ENCODE measurements around the gene CAMK1D.

CAMK1D gene

GRCh38 chr10:12597176-12597575 is 247.8 kb downstream of the CAMK1D start:
- no peak for DNase-seq (ENCODE audit: low read depth)

GRCh38 chr10:12597788-12598765 is 248.7 kb downstream of the CAMK1D start:
- no peak for DNase-seq (ENCODE audit: low read depth)

DNA sequence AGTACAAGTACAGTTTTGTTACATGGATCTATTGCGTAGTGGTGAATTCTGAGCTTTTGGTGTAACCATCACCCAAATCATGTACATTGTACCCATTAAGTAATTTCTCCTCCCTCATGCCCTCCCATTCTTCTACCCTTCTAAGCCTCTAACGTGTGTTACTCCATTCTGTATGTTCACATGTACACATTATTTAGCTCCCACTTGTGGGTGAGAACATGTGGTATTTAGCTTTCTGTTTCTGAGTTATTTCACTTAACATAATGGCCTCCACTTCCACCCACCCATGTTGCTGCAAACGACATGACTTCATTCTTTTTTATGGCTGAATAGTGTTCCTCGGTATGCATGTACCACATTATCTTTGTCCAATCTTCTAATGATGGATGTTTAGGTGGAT is 251.3 kb downstream of the CAMK1D start:
- DNase-seq (ENCODE audit: low read depth), result no peak

- no peak for DNase-seq (ENCODE audit: low read depth)
Observed at GRCh38 chr10:12602521-12602920, 253.2 kb downstream of the CAMK1D start.

DNA sequence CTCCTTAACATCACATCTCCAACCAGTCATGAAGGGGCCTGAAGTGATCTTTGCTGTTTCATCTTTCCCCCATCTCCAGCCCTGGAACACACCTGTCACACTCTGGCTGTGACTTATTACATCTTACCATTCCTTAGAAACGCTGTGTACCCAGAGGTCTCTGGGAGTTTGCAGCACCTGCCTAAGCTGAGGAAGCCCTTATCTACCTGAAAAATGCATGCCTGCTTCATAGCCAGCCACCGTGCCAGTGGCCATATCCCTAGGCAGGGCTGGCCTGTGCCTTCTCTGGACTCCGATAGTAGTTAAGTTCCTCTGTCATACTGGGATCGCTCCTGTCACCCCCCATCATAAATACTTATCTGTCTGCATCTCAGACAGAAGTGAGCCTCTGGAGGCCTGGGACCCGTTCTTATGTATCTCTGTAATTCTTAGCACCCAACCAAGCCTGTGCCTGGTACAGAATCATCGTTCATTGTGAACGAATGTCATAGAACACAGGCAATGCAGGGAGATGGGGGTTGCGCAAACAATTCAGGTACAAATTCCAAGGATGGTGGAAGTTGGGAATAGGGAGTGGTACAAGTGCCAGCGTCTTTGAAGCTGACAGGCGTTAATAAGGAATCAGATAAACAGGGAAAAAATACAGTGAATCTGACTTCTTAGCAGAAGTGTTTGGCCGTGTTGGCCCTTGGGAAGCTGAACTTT is 254.6 kb downstream of the CAMK1D start:
- no peak for DNase-seq (ENCODE audit: low read depth)

DNA sequence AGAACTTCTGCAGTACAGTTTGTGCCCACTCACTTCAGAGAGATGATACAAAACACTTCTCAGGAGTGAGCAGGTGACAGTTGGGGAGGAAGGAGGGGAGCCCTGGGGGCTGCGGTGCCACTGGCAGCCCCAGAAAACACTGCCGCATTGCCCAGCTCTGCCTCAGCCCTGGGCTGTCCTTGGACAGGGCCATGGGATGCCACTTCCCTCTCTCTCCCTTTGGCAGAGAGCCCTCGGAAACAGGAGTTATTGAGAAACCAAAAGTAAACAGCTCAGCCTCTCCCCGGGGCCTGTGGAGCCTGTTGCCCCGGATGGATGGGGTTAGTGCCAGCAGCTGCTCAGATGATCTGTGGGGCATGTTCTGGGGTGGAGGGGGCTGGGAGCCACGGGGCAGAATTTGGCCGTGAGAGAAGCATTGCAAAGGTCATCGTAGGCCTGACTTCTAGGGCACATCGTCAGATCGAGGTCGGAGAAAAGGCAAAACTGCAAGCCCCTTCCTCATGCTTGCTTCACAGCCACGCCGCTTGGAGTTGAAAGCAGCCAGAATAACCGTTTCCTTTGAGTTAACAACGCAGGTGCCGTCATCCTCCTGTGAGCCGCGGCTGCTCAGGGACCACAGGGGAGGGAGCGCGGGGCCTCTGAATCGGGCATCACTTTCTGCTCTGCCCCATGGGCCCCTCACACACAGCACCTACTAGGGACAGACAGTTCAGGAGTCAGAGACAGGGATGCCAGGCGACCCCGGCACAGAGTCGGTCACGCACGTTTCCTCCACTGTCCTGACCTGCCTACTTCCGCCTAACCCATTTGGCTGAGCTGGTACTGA is 256.4 kb downstream of the CAMK1D start:
- DNase-seq (ENCODE audit: low read depth), result peak; percentile 17

GRCh38 chr10:12606461-12606860 is 257.1 kb downstream of the CAMK1D start:
- no peak for DNase-seq (ENCODE audit: low read depth)

DNA sequence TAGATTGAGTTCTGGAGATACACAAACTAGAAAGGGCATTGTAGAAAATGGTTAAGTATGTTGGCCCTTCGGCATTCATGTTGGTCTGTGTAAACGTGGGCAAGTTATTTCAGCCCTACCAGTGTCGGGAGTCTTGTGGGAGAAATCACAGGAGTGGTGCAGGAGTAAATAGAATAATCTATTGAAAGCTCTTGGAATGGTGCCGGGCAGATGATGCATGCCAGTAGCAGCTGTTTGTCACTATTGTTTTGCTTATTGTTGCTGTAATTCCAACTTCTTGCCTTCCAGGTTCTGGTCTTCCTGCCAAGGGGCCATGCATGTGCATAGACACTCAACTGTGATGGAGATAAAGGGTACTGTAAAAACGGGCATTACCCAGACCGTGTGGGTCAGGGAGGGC is 259.4 kb downstream of the CAMK1D start:
- no peak for DNase-seq (ENCODE audit: low read depth)

DNA sequence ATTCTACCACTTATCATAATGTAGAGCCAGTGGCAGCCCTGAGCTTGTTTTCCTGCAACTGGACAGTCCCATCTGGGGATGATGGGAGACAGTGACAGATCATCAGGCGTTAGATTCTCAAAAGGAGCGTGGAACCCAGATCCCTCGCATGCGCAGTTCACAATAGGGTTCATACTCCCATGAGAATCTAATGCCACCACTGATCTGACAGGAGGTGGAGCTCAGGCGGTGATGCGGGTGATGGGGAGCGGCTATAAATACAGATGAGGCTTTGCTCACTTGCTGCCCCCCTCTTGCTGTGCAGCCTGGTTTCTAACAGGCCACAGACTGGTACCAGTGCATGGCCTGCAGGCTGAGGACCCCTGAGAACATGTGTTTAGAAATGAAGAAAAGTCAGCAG is 260.1 kb downstream of the CAMK1D start:
- DNase-seq (ENCODE audit: low read depth), result no peak

- no peak for DNase-seq (ENCODE audit: low read depth)
Observed at GRCh38 chr10:12613136-12613535, 263.8 kb downstream of the CAMK1D start.

- DNase-seq (ENCODE audit: low read depth), result no peak
Observed at GRCh38 chr10:12614177-12614995, 265.0 kb downstream of the CAMK1D start.

DNA sequence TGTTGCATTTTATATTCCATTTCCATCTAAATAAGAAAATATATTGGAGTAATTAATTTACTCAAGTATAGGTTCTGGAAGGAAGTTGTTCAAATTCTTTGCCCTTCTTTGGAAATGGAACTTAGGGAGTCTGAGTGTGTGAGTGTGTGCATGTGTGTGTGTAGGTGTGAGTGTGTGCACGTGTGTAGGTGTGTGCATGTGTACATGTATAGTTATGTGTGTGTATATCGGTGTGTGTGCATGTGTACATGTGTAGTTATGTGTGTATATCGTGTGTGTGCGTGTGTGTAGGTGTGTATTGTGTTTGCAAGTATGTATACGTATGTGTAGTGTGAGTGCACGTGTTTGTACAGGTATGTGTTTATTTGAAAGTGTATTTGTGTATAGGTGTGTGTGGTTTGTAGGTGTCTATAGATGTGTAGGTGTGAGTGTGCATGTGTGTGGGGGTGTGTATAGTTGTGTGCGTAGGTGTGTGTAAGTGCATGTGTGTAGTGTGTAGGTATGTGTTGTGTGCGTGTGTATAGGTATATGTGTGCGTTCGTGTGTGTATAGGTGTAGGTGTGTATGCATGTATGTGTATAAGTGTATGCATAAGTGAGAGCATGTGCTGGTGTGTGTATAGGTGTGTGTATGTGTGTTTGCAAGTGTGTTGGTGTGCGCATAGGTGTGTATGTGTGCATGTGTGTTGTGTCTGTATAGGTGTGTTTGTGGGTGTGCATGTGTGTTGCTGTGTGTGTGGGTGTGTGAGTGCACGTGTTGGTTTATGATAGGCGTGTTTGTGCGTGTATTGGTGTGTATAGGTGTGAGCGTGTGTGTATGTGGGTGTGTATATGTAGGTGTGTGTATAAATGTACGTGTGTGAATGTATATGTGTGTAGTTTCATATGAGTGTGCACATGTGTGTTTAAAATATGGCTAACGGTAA is 266.2 kb downstream of the CAMK1D start:
- DNase-seq (ENCODE audit: low read depth), result no peak

DNA sequence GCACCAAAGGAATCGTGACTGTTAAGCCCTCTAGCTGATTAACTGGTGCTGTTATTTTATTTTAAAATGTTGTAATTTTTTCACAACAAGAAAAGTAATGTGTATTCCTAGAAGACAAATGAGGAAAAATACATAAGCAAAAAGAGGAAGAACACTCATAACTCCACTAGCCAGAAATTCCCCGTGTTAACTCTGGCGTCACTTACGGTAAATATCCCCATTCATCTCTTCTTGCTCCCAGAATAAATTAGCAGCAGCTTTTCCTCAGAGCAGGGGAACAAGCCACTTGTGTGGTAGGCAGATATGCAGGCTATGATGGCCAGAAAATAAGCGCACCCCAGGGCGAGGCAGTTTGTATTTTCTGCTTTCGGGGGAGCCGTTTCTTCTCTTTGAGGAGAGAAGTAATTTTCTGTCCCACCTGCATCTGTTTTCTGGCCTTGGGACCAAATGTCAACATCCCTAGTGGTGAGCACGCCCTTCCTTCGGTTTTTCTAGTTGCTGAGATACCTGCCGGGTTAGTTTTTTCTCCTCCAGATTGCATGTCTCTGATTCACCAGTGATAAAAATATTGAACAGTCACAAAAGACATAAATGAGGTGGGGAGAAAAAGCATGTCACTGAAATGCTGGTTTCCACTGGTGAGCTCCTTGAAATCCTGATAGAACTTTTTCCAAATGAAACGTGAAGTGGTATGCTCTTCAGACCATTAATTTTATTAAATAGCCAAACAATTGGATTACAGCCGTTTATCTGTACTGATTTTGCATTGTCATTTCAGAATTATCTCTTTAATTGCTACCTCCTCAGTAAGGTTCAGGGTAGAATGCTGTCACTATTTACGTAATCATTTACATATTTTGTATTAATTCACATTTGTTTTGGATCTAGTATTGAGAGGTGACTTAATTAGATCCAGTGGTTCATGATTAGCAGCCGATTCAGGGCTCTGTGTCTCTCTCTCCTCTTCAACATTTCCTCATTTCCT is 268.1 kb downstream of the CAMK1D start:
- no peak for DNase-seq (ENCODE audit: low read depth)

GRCh38 chr10:12622016-12622415 is 272.7 kb downstream of the CAMK1D start:
- no peak for DNase-seq (ENCODE audit: low read depth)

GRCh38 chr10:12622691-12623090 is 273.3 kb downstream of the CAMK1D start:
- DNase-seq (ENCODE audit: low read depth), result no peak

GRCh38 chr10:12625393-12626023 is 276.2 kb downstream of the CAMK1D start:
- DNase-seq (ENCODE audit: low read depth), result no peak

DNA sequence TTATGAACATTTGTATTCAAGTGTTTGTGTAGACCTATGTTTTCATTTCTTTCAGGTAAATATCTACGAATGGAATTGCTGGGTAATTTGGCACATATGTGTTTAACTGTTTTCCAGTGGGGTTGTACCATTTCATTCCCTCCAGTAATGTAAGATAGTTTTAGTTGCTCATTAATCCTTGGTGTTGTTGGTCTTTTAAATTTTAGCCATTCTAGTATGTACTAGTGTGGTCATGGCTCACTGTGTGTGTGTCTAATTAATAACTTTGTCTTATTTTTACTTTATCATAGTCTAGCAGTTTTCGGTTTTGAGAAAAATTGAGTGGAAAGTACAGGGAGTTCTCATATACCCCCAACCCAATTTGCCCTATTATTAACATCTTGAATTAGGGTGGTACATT is 278.8 kb downstream of the CAMK1D start:
- no peak for DNase-seq (ENCODE audit: low read depth)

- DNase-seq (ENCODE audit: low read depth), result no peak
Observed at GRCh38 chr10:12628964-12629766, 279.8 kb downstream of the CAMK1D start.
